Vagina (tissue), 2 donors: Measurements from ENCODE around the gene PRKAR2B.

Source experiments
- CTCF ChIP-seq, 3 experiments: fragments of 450-650 bp in 2 of 3; fragments of 200-600 bp in 1 of 3; sonication (generic) in 1 of 3; IDR thresholded peaks; one replicate each; pipeline ENCODE4 v1.5.1; 2017 to 2019; ENCODE audit warnings: antibody characterized with exemption in 3 of 3, mild to moderate bottlenecking in 2 of 3, moderate library complexity in 2 of 3
- POLR2A ChIP-seq, 2 donors: fragments of 450-650 bp; IDR thresholded peaks; one replicate each; pipeline ENCODE4 v1.6.1; 2017; ENCODE audit warnings: antibody characterized with exemption in 2 of 2, mild to moderate bottlenecking in 2 of 2, moderate library complexity in 2 of 2

DNA sequence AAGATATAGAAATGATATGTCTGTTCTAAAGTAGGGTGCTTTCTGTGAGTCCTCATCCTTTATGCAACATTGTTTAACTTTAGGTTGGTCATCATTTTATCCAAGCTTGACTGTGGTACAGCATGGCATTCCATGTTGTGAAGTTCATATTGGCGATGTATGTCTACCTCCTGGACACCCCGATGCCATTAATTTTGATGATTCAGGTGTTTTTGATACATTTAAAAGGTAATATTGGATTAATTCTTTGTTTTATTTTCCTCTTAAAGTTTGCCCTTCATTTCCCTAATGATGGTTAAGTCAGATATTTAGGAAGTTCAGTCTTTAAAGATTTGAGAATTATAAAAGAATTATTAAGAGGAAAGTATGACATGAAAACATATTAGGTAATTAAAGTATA is 145.6 kb downstream of the PRKAR2B start:
- TF ChIP-seq POLR2A (IDR thresholded peaks at IDR 0.05): no peak
- TF ChIP-seq CTCF (IDR thresholded peaks at IDR 0.05): no peak
